GM19238 (cell line): Measurements from ENCODE around the gene LDHA.
"Not testable (repeated sequence)": the region's sequence is repeated elsewhere in the genome, so short reads cannot be mapped to it uniquely, and the experiment has no call there.

Experiments used
- DNase-seq: peaks from one replicate; pipeline ENCODE4 v3.0.0; 2011; ENCODE audit warnings: low spot score; ENCODE audit not compliant: insufficient read length

The LDHA gene

GRCh38 chr11:18393581-18394274, 635 bp upstream of the LDHA start:
- DNase-seq, result no peak

- DNase-seq, result no peak
Observed at GRCh38 chr11:18394928-18395734, 768 bp downstream of the LDHA start.

GRCh38 chr11:18395735-18396504, 1.6 kb downstream of the LDHA start:
- peak; percentile 90 for DNase-seq

DNA sequence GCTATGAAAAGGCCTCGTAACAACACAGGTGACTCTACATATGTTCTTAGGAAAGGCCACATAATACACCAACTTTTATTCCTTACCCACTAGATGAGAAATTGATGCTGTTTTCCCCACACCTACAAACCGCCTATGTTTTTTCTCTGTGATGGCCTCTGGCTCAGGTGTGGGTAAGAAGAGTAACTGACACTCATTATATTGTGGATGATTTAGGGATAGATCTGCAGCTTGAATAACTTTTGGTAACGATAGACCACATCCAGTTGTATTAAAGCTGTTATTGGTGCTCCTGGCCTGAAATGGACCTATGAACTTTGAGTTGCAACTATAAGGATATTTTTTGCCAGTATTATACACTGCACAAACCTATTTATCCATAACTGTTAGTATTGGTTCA, 3.6 kb downstream of the LDHA start:
- no peak for DNase-seq

GRCh38 chr11:18401077-18401476, 6.7 kb downstream of the LDHA start:
- DNase-seq, result not testable (repeated sequence)

DNA sequence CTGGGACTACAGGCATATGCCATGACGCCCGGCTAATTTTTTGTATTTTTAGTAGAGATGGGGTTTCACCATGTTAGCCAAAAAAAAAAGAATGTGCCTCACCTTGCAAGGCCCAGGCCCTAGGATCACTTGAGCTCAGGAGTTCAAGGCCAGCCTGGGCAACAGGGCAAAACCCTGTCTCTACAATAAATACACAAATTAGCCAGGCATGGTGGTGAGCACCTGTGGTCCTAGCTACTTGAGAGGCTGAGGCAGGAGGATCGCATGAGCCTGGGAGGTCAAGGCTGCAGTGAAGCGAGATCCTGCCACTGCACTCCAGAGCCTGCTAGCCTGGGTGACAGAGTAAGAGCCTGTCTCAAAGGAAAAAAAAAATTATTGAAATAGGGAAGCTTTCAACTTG, 9.7 kb downstream of the LDHA start:
- no peak for DNase-seq

GRCh38 chr11:18407400-18407799, 13.0 kb downstream of the LDHA start:
- not testable (repeated sequence) for DNase-seq

GRCh38 chr11:18408558-18409291, 14.4 kb downstream of the LDHA start:
- no peak for DNase-seq

- DNase-seq, result no peak
Observed at GRCh38 chr11:18416459-18416858, 22.1 kb downstream of the LDHA start.

DNA sequence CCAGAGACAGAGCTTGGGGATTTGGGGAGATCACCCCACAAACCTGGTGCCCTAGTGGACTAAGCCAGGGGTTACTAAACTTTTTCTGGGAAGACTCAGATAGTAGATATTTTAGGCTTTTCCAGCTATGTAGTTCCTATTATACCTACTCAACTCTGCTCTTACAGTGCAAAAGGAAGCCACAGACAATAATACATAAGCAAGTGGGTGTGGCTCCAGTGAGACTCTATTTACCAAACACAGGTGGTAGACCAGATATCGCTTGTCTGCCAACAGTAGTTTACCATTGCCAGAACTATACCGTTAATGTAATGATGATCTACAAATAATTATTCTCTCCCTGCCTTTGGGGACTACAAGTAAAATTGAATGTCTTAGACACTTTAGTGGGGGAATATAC, 24.7 kb downstream of the LDHA start:
- DNase-seq, result no peak

DNA sequence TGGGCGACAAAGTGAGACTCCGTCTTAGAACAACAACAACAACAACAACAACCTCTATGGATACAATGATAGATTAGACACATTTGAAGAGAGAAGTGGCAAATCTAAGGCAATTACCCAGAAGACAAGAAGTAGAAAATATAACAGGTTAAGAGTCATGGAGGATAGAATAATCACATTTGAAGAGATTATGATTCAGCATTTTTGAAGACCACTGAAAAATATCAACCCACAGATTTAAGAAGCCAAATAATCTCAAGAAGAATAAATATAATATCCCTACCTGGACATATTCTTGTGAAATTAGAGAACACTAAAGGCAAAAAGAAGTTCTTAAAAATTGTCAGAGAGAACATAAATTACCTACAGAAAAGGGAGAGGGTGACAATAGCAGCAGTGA, 25.7 kb downstream of the LDHA start:
- DNase-seq, result no peak

- DNase-seq, result no peak
Observed at GRCh38 chr11:18427240-18427639, 32.9 kb downstream of the LDHA start.

DNA sequence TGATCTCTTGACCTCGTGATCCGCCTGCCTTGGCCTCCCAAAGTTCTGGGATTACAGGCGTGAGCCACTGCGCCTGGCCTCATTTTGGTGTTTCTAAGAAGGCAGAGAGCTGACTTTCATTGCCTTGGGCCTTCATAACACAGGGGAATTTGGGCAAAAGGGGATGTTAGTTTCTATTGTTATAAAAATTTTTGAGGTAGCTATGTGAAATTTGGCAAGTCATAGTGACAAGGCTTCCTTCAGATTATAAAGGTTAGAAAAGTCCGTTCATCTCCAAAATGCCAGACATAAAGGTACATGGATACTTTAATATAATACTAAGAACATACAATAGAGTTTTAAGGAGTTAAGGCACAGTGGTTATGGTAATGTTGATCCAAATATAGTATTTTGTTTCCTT, 35.0 kb downstream of the LDHA start:
- no peak for DNase-seq

GRCh38 chr11:18438691-18439090, 44.3 kb downstream of the LDHA start:
- no peak for DNase-seq

GRCh38 chr11:18449251-18449650, 54.9 kb downstream of the LDHA start:
- no peak for DNase-seq

DNA sequence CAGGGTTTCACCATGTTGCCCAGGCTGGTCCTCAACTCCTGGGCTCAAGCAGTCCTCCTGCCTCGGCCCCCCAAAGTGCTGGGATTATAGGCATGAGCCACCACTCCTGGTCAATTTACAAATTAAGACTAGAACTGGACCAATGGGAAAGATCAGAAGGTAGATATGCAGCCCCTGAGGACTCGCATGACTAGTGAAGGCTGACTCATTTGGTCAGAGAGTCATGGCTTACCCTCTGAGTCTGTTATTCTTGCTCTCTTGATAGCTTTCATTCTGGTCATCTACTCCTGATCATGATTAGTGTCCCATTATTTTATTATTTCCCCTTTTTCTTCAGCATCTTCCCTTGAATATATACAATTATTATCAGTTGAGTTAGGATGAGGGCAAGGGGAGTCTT, 58.6 kb downstream of the LDHA start:
- no peak for DNase-seq

DNA sequence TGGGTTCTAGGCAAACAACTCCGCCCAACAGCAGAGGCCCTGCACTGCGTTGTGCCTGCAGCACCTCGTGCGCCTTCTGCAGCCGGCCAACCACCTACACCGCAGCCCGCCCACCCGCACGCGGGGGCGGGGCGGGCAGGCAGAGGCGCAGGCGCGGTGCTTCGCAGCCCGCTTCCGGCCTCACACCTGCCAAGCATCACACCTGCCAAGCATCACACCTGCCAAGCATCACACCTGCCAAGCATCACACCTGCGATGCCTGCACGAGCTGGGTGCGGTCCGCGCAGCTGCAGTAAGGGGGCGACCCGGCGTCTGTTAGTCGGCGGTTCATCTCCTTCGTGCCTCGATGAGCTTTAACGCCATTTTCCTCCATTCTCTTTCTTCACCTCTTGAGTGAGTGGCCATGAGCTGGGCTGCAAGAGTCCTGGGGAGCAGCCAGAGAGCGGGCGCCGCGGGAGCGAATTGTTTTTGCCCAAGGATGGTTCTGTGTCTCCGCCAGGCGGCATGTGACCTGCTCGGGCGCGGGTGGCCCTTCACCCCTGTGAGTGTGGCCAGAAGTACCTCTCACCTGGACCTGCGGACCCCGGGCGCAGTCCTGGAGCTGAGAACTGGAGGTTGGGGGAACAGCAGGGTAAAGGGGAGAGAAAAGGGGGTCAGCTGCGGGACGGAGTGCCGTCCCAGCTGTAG, 61.5 kb downstream of the LDHA start, which contains the start of gene LDHAL6A:
Gene LDHAL6A, plus strand, starts transcription at position 171 of the 687 bp plus-strand sequence. CDS start 825 bp downstream, outside the sequence.
- DNase-seq, result no peak

GRCh38 chr11:18457450-18457849, 63.1 kb downstream of the LDHA start:
- DNase-seq, result no peak
